HG03575 (cell line): Measurements from ENCODE around the gene CYP4F22.
"Not testable (repeated sequence)": the region's sequence is repeated elsewhere in the genome, so short reads cannot be mapped to it uniquely, and the experiment has no call there.

Source experiments
- ATAC-seq: cut with Tn5 transposase; IDR thresholded peaks from one replicate; pipeline ENCODE4 v1.9.1; 2021; ENCODE audit not compliant: unreplicated experiment, insufficient number of reproducible peaks, low FRiP score; ENCODE audit errors: extremely low read depth

Gene CYP4F22

DNA sequence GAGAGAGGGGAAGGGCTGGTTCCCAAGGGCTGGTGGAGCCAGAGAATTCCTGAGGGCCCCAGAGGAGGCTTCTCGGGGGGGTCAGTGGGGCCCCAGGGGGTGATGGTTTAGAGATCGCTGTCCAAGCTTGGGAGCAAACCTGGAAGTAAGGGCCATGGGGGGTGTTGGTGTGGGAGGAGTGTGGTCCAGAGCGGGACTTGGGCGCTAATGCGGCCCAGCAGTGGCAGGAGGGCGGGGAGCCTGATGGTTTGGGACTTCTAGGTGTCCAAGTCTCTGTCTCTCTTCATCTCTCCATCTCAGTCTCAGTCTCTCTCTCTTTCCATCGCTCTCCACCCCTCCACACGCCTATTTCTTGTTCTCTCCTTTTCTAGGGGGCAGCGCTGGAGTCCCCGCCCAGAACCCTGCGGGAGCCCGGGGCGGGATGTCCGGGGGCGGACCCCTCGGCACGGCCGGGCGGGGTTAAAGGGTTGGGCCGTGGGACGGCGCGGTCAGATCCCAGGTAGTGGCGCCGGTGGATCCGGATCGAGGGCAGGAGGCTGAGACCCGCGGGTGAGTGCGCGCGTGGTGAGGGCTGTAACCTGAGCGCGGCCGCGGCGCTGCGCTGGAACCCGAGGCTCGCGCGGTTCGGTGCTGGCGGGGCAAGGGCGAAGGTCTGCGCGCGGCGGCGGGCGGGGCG, at the start of gene CYP4F22:
Gene CYP4F22, plus strand, starts transcription at position 491 of the 676 bp plus-strand sequence. CDS start 16,812 bp downstream, outside the sequence.
- no peak for ATAC-seq

DNA sequence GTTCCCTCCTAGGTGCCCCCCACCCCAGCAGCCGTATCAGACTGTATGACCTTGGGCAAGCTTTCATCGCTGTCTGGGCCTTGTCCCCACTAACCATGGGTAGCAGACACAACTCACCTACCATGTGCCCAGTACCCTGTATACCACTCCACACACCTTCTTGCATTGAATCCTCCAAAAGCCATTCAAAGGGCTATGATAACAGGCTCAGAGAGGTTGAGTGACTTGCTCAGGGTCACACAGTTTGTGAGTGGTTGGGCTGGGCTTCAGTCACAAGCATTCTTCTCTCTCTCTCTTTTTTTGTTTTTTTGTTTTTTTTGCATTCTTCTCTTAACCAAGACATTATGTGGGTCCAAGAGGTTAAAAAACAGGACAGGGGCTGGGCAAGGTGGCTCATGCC, 46.6 kb upstream of the CYP4F22 start:
- ATAC-seq, result no peak

DNA sequence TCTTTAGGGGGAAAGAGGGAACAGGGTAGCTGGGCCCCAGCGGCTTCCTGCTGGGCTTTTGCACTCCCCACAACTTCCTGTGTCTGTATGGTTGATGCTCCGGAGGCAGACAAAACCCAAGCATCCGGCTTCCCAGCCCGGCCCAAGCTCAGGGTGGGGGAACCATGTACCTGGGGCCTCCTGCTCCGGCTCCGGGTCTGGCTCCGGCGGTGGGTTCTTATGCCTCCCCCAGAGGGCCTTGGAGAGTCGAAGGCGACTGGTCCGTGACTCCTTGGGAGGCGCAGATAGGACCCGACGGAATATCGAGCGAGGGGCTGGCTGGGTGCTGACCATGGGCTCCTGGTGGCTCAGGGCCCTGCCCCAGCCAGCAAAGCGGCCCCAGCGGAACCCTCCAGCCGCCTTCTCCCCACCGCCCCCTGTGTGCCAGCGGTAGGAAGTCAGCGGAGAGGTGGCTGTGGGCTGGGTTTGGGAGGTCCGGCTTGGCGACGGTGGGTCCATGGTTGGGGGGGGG, 44.4 kb upstream of the CYP4F22 start:
- ATAC-seq, result no peak

DNA sequence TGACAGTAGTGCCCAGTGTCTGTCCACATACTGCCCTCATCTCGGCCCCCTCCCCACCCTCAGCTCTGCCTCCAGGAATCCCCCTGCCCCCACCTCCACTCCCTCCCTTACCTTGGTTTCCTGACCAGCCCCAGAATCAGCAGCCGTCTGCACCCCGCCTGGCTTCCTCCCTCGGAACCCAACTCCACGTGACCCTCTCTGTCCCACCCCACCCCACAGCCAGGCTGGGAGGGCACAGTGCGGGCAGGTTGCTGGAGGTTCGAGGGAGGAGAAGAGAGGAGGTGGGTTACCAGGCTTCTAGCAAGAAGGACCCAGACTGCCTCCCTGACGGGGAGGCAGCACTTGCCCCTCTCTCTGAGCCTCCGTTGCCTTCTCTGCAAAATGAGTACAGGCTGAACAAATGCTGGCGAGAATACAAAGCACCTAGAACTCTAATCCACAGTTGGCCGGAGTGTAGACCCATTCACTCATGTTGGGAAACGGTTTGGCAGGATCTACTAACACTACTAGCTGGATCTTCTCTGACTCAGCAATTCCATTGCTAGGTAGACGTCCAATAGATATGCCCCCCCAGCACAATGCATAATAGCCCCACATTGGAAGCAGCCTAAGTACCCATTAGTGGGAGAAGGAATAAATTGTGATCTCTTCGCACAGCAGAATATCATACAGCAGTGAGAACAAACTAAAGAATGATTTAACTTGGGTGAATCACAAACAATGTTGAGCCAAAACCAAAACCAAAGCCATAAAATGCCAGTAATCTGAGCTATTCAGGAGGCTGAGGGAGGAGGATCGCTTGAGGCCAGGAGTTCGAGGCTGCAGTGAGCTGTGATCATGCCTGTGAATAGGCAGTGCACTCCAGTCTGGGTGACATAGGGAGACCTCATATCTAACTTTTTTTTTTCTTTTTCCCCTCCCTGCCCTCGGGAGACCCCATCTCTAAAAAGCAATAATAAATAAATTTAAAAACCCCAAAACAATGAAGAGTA, 43.6 kb upstream of the CYP4F22 start, which contains the start of gene RASAL3:
Gene RASAL3, minus strand, starts transcription at position 151 of the 992 bp plus-strand sequence. CDS start 186 bp downstream, outside the sequence.
- ATAC-seq, result no peak

DNA sequence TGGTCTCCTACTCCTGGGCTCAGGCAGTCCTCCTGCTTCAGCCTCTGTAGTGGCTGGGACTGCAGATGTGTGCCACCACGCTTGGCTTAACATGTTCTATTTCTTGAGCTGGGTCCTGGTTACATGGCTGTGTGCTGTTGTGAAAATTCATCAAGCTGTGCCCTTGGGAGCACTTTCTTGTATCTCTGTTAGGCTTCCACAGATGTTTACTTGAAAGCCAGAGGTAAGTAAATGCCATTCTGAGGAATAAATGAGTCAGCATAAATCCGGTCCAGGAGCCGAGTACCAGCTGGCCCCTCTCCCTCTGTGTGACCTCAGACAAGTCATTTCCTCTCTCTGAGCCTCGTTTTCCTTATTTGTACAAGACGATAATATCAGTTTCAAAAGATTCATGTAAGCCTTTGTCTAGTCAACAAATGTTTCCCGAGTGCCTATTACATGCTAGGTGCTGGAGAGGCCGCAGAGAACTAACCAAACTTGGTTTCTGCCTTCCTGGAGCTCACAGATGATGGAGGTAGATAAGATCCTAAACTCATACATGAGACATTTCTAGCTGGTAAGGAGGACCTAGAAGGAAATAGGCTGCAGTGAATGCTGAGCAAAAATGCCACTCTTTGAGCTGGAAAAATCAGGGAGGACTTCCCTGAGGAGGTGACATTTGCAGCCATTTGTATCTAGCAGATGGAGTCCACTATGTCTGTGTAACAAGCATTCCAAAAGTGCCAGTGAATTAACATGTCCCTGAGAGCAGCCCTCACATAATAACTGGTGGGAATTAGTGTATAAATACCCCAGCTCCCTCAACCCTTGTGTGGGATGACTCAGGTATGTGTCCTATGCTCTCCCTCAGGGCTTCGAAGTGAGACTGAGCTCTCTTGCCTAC, 41.2 kb upstream of the CYP4F22 start:
- no peak for ATAC-seq

DNA sequence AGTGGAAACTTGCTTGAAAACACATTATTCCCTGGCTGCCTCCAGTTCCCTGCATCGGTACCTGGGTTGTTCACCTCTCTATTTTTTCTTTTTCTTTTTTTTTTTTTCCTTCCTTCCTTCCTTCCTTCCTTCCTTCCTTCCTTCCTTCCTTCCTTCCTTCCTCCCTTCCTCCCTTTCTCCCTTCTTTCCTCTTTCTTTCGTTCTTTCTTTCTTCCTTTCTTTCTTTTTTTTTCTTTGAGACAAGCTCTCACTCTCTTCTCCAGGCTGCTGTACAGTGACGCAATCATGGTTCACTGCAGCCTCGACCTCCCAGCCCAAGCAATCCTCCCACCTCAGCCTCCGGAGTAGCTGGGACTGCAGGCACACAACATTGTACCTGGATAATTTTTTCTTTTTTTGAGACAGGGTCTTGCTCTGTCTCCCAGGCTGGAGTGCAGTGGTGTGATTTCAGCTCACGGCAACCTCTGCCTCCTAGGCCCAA, 40.6 kb upstream of the CYP4F22 start:
- no peak for ATAC-seq

DNA sequence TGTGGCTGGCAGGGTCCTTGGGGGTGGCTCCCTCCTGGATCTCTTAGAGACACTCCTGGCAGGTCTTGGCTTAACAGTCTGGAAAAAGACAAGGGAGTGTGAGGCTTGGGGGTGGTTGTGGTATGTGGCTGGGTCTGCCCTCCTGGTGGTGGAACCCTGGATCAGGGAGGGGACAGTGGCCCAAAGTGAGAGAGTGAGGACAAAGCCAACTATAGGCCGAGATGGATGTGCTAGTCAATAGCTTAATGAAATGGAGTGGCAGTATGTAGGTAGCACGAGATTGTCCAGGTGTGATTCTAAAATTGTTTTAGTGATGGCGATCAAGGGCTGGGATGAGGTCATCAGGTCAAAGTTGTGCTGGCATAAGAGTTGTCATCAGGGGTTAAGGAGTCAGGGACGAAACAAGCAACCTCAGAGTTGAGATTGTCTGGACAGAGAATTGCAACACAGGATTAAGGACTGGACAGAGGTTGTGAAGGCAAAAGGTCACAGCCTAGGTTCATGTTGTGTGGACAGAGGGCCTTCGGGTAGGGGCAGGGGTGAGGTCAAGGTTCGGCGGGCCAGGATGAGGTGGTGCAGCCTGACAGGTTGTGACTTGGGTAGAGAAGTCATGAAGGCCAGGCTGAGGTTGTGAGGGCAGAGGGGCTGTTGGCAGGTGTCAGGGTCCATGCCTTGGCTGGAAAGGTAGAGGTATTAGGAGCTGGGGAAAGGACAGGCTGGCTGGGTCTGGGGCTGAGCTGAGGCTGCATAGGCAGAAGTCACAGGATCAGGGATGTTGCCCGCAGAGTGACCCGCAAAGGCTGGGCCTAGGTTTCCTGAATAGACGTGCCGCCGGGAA, 39.4 kb upstream of the CYP4F22 start:
- no peak for ATAC-seq

DNA sequence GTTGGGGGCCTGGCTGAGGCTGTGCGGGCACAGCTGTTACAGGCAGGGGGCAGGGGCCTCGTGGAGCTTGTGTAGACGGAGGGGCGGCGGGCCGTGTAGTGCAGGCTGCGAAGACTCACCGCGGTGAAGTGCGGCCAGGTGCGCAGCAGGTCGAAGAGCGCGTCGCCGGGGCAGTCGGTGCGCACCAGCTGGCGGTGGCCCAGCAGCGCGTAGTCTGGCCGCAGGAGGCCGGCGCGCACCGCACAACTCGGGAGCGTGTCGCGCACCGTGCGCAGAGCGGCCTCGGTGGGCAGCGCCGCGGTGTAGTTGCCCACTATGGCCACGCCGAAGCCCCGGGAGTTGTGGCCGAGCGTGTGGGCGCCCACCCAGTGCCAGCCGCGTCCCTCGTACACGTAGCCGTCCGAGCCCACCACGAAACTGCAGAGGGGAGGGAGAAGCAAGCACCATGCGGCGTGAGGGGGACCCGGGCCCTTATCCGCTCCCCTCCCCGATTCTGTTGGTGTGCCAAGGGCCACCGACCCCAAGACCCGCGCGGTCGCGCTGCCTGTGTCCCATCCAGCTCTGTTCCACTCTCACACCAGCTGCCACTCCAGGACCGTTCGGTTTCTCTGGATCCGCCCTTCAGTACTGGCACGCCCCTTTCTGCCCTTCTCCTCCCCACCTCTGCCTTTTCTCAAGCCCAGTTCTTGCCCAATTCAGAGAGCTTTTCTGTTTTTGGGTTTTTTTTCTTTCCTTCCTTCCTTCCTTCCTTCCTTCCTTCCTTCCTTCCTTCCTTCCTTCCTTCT, 38.6 kb upstream of the CYP4F22 start:
- no peak for ATAC-seq

DNA sequence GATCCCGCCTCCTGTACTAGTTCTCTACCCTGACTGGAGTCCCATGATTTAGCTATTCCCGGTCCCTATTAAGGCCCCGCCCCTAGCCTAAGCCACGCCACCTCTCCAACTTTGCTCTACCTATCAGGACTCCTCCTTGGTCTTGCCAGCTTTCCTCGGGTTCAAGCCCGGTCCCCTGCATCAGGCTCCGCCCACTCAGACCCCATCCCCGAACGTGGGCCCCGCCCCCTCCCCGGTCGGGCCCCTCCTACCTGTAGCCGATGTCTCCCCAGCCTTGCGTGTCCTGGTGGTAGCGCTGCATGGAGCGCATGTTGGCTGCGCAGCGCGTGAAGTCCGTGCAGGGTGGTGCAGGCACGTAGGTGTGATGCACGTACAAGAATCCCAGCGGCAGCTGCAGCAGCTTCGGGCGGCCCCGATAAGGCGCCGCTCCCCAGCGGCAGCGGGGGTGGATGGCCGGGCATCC, 36.7 kb upstream of the CYP4F22 start:
- ATAC-seq, result no peak

DNA sequence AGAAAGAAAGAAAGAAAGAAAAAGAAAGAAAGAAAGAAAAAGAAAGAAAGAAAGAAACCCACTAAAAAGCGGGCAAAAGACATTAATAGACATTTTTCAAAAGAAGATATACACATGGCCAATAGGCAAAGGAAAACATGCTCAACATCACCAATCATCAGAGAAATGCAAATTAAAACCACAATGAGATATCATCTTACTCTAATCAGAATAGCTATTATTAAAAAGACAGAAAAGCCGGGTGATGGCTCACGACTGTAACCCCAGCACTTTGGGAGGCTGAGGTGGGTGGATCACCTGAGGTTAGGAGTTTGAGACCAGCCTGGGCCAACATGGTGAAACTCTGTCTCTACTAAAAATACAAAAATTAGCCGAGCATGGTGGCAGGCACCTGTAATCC, 34.5 kb upstream of the CYP4F22 start:
- ATAC-seq, result not testable (repeated sequence)

DNA sequence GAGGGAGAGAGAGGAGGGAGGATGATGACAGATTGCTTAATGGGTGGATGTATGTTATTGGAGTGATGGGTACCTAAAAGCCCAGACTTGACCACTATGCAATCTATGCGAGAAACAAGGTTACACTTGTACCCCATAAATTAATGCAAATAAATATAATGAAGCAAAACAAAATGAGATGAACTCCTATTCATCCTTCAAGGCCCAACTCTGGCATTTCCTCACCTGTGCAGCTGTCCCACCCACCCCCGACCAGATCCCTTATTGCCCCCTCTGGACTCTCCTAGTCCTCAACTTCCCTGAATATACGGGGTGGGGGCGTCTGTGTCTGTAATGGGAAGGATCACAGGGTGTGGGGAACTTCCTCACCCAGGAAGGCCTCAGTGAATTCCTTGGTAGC, 33.2 kb upstream of the CYP4F22 start:
- ATAC-seq, result no peak

DNA sequence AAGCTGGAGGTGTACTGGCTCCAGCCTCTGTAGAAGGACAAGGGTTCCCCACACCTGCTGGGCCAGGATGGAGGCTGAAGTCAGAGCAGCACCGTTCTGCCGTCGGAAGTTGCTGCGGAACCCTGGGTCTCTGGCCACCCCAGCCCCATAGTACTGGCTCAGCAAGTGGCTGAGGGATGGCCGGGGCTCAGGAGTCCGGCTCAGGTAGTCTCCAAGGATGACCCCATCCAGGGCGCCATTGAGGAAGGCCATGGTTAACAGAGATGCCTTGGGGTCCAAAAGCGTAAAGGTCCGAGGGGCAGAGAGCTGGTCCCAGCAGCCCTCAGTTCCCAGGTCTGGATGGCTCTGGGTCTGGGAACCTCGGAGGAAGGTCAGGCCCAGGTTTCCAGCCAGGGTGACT, 32.7 kb upstream of the CYP4F22 start:
- ATAC-seq, result no peak

DNA sequence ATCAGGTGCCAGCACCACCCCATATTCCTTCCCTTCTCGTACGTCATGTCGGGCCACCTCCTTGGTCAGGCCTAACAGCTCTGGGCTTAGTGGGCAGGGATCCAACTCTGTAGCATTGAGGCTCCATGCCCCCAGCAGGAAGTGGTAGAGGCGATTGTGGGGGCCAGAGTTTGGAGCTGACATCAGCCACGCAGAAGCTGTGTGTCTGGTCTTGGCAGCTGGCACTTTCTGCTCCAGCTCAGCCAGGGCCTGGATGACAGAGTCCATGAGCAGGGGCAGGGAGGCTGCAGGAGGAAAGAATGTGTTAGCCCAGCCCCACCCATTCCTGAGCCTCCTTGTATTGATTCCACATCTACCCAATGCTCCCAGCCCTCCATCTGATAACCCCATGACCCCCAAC, 32.0 kb upstream of the CYP4F22 start:
- no peak for ATAC-seq

DNA sequence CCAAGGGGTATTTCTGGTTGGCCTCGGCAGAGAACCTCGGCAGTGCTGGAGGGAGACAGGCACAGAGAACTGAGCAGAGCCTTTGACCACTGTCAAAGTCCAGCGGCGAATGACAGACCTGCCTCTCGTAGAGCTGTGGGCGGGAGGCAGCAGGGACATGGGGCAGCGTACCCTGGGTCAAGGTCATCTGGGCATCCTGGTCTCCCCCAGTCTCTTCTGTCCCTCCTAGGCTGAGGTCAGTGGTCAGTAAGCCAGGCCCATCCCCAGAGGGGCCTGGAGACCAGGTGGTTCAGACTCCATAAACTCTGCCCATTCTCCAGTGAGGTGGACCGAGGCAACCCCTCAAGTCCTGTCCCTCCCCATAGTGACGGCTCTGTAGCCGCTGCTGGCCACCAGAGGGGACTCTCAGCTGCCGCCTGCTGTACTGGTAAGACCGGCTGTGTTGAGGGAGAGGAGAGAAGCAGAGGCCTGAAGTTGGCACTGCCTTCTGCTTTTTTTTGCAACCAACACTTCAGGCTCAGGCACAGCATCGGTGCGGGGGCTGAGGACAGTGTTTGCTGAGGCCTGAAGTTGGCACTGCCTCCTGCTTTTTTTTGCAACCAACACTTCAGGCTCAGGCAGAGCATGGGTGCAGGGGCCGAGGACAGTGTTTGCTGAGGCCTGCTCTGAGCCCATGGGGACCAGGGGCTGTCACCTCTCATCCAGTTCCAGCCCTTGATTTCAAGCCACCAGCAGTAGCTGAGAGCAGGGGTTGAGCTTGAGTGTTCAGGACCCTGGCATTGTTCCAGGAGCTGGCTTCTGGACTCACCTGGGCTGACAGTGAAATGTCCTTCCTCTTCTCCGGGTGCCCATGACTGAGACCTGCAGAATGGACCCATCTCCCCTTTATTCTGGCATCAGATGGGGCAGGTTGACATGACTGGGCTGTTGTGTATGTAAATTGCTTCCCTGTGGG, 28.7 kb upstream of the CYP4F22 start, which contains the start of gene PGLYRP2:
Gene PGLYRP2, minus strand, starts transcription at position 111 of the 955 bp plus-strand sequence. CDS start 130 bp downstream, outside the sequence.
- no peak for ATAC-seq

DNA sequence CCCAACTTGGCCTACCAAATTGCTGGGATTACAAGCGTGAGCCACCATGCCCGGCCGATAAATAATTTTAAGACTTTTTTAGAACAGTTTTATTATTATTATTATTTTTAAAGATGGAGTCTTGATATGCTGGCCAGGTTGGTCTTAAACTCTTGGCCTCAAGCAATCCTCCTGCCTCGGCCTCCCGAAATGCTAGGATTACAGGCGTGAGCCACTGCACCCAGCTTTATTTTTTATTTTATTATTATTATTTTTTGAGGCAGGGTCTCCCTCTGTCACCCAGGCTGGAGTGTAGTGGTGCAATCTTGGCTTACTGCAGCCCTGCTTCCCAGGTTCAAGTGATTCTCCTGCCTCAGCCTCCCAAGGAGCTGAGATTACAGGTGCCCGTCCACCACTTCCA, 27.3 kb upstream of the CYP4F22 start:
- not testable (repeated sequence) for ATAC-seq

DNA sequence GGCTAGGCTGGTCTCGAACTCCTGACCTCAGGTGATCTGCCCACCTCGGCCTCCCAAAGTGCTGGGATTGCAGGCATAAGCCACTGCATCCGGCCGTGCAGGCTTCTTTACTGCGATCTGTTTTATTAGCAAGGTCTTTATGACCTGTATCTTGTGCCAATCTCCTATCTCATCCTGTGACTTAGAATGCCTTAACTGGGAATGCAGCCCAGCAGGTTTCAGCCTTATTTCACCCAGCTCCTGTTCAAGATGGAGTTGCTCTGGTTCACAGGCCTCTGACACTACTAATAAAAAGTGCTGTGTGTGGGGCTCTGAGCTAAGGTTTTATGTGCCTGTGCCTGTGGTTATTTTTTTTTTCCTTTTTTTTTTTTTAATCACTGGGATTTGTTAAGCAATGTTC, 22.6 kb upstream of the CYP4F22 start:
- not testable (repeated sequence) for ATAC-seq
